Measurements from ENCODE around the gene PLXNB1. TPM values are rescaled to one million over a fixed set of nuclear protein-coding genes. Genes with fewer than 3 reads are reported as not detected.

Gene PLXNB1
- total and polyA plus RNA-seq, 12 donors, result 27.7 to 135 (median 32.4) TPM

GRCh38 chr3:48446425-48447193 is 16.7 kb upstream of the PLXNB1 start, which contains the start of gene ATRIP:
ATRIP (plus strand) TSS chr3:48446737; CDS start chr3:48446846, 109 bp downstream.
- peak; percentile 88 to 92 for DNase-seq
- peak within 1 kb of the TSS; percentile 52 to 94 (median 90) for H3K27ac ChIP-seq
- H3K27me3 ChIP-seq, result no peaks in the 10 kb centered on the region
- ATAC-seq, result peak; percentile 98 to 99 (median 99)
- WGBS, 2 donors, result 0 to 1% methylated on average over 85 to 91 of the region's 91 CpGs
- peaks cover 4 to 34% (median 25%) of the 10 kb centered on the region in 9 donors for H3K4me1 ChIP-seq
- peak within 1 kb of the TSS; percentile 63 to 91 (median 78) for H3K4me3 ChIP-seq
- TF ChIP-seq CTCF (IDR thresholded peaks at IDR 0.05), result peak in 1 of 9 donors; percentile 42
- no peaks in the 10 kb centered on the region for H3K9me3 ChIP-seq
- intact Hi-C loops (cut with DNase I), result loop anchor here in 1 of 10 donors (5.0 kb wide), 1 partner anchor 111 kb away; the partner anchor contains the start of gene PFKFB4
- peaks cover 0 to 53% (median 5%) of the 10 kb centered on the region in 9 donors for H3K36me3 ChIP-seq

- H3K36me3 ChIP-seq, result peaks cover 0 to 53% (median 5%) of the 10 kb centered on the region in 9 donors
- no peaks in the 10 kb centered on the region for H3K9me3 ChIP-seq
- WGBS, 2 donors, result 12 to 14% methylated on average over 6 of the region's 6 CpGs
- H3K27me3 ChIP-seq, result no peaks in the 10 kb centered on the region
- H3K27ac ChIP-seq, result peak overlapping the region; percentile 52 to 94 (median 90)
- DNase-seq, result no peak
- ATAC-seq, result peak in 2 of 8 donors; percentile 2 to 3
- intact Hi-C loops (cut with DNase I), result loop anchor here in 1 of 10 donors (5.0 kb wide), 1 partner anchor 111 kb away; the partner anchor contains the start of gene PFKFB4
- TF ChIP-seq CTCF (IDR thresholded peaks at IDR 0.05), result no peak
- H3K4me3 ChIP-seq, result peak overlapping the region; percentile 63 to 91 (median 78)
- peaks cover 4 to 40% (median 31%) of the 10 kb centered on the region in 9 donors for H3K4me1 ChIP-seq
These were observed 16.1 kb upstream of the PLXNB1 start for GRCh38 chr3:48446043-48446424.

GRCh38 chr3:48445277-48445882 is 15.5 kb upstream of the PLXNB1 start:
- WGBS, 2 donors, result 72 to 86% methylated on average over 6 of the region's 6 CpGs
- Histone ChIP-seq H3K4me3 (peak overlapping the region in 3 of 10 donors; percentile 77 to 91 (median 87)), H3K4me1 (peaks cover 4 to 45% (median 36%) of the 10 kb centered on the region in 9 donors), H3K36me3 (peaks cover 0 to 46% (median 5%) of the 10 kb centered on the region in 9 donors), H3K27me3 (no peaks in the 10 kb centered on the region), H3K9me3 (no peaks in the 10 kb centered on the region), H3K27ac (peak overlapping the region in 2 of 10 donors; percentile 93)
- no peak for TF ChIP-seq CTCF (IDR thresholded peaks at IDR 0.05)
- ATAC-seq (no peak), DNase-seq (no peak)
- intact Hi-C loops (cut with DNase I), result loop anchor here in 1 of 10 donors (5.0 kb wide), 1 partner anchor 112 kb away; the partner anchor contains the start of gene PFKFB4

GRCh38 chr3:48441940-48442339 is 12.1 kb upstream of the PLXNB1 start:
- peaks cover 0 to 40% (median 5%) of the 10 kb centered on the region in 9 donors for H3K36me3 ChIP-seq
- H3K27ac ChIP-seq, result peak overlapping the region in 1 of 10 donors; percentile 96
- TF ChIP-seq CTCF (IDR thresholded peaks at IDR 0.05), result no peak
- no peak for ATAC-seq
- no peaks in the 10 kb centered on the region for H3K27me3 ChIP-seq
- WGBS, 2 donors, result 75 to 82% methylated on average over 6 of the region's 6 CpGs
- H3K4me1 ChIP-seq, result peaks cover 0 to 42% (median 35%) of the 10 kb centered on the region in 9 donors
- DNase-seq, result no peak
- no peaks in the 10 kb centered on the region for H3K9me3 ChIP-seq
- intact Hi-C loops (cut with DNase I), result no loop called here
- peak overlapping the region in 4 of 10 donors; percentile 84 to 99 (median 88) for H3K4me3 ChIP-seq

Data from heart right ventricle (tissue), 16 donors.